ENCODE data around the gene AGBL1. TPM values are rescaled to one million over a fixed set of nuclear protein-coding genes. Genes with fewer than 3 reads are reported as not detected.

AGBL1 gene
- total and polyA plus RNA-seq, 11 donors, result under 0.01 to 0.08 (median 0.02) TPM; not detected in 8

- H3K4me1 ChIP-seq, result no peaks in the 10 kb centered on the region
- WGBS, 4 donors, result 69 to 85% (median 77%) methylated on average over 6 of the region's 6 CpGs
- no peaks in the 10 kb centered on the region for H3K36me3 ChIP-seq
- TF ChIP-seq CTCF (IDR thresholded peaks at IDR 0.05), result no peak
- no peak for TF ChIP-seq POLR2A (IDR thresholded peaks at IDR 0.05)
- H3K4me3 ChIP-seq, result no peak overlapping the region
- no peak overlapping the region for H3K27ac ChIP-seq
- peaks cover 0 to 9% (median 0%) of the 10 kb centered on the region in 9 donors for H3K27me3 ChIP-seq
- ATAC-seq, result no peak
- no peak for DNase-seq
- H3K9me3 ChIP-seq, result no peaks in the 10 kb centered on the region
- intact Hi-C loops (cut with DNase I), result no loop called here
Observed at GRCh38 chr15:86054338-86054737, 25.3 kb upstream of the AGBL1 start.

GRCh38 chr15:86055688-86056087, 24.0 kb upstream of the AGBL1 start:
- intact Hi-C loops (cut with DNase I), result no loop called here
- TF ChIP-seq POLR2A (IDR thresholded peaks at IDR 0.05) (no peak), CTCF (IDR thresholded peaks at IDR 0.05) (no peak)
- ATAC-seq (no peak), DNase-seq (no peak)
- Histone ChIP-seq H3K4me3 (no peak overlapping the region), H3K27me3 (peaks cover 0 to 9% (median 0%) of the 10 kb centered on the region in 9 donors), H3K27ac (no peak overlapping the region), H3K36me3 (no peaks in the 10 kb centered on the region), H3K4me1 (no peaks in the 10 kb centered on the region), H3K9me3 (no peaks in the 10 kb centered on the region)
- 75 to 79% (median 78%) methylated on average over 4 of the region's 4 CpGs for WGBS, 4 donors

- no peak overlapping the region for H3K4me3 ChIP-seq
- H3K9me3 ChIP-seq, result no peaks in the 10 kb centered on the region
- intact Hi-C loops (cut with DNase I), result no loop called here
- DNase-seq, result no peak
- WGBS, 4 donors, result 56 to 67% (median 60%) methylated on average over 4 of the region's 4 CpGs
- H3K27ac ChIP-seq, result no peak overlapping the region
- ATAC-seq, result no peak
- TF ChIP-seq POLR2A (IDR thresholded peaks at IDR 0.05), result no peak
- no peak for TF ChIP-seq CTCF (IDR thresholded peaks at IDR 0.05)
- no peaks in the 10 kb centered on the region for H3K36me3 ChIP-seq
- peaks cover 0 to 17% (median 3%) of the 10 kb centered on the region in 9 donors for H3K27me3 ChIP-seq
- no peaks in the 10 kb centered on the region for H3K4me1 ChIP-seq
Observed at GRCh38 chr15:86059851-86060250, 19.8 kb upstream of the AGBL1 start.

GRCh38 chr15:86060674-86061073, 19.0 kb upstream of the AGBL1 start:
- Histone ChIP-seq H3K27ac (no peak overlapping the region), H3K4me1 (no peaks in the 10 kb centered on the region), H3K4me3 (no peak overlapping the region), H3K36me3 (no peaks in the 10 kb centered on the region), H3K9me3 (no peaks in the 10 kb centered on the region), H3K27me3 (peaks cover 0 to 17% (median 3%) of the 10 kb centered on the region in 9 donors)
- no peak for DNase-seq
- TF ChIP-seq POLR2A (IDR thresholded peaks at IDR 0.05), result no peak
- TF ChIP-seq CTCF (IDR thresholded peaks at IDR 0.05), result no peak
- intact Hi-C loops (cut with DNase I), result no loop called here
- 52 to 56% (median 54%) methylated on average over 3 of the region's 3 CpGs for WGBS, 4 donors
- ATAC-seq, result no peak

Data from heart left ventricle (tissue), 16 donors.